WTC11 (cell line): Measurements from ENCODE around the gene TMEM18.

Experiments
- NR2C2 ChIP-seq: sonication (generic); formaldehyde crosslinking; IDR thresholded peaks from 2 replicates; pipeline ENCODE4 v1.8.0; 2022; ENCODE audit warnings: mild to moderate bottlenecking, missing genetic modification reagents
- NR3C1 ChIP-seq: sonication (generic); formaldehyde crosslinking; conservative IDR thresholded peaks from 2 replicates; pipeline ENCODE4 v1.8.1; 2023; ENCODE audit warnings: low read depth, mild to moderate bottlenecking, missing genetic modification reagents
- ZNF121 ChIP-seq: sonication (generic); formaldehyde crosslinking; IDR thresholded peaks from 2 replicates; pipeline ENCODE4 v1.8.0; 2023; ENCODE audit warnings: missing genetic modification reagents
- TF ChIP-seq, protein P1 (sequence below): fragments of 200-600 bp; IDR thresholded peaks from 2 replicates; pipeline ENCODE4 v1.8.0; 2022; ENCODE audit warnings: antibody characterized with exemption
- TF ChIP-seq, protein P2 (sequence below): sonication (generic); formaldehyde crosslinking; IDR thresholded peaks from 2 replicates; pipeline ENCODE4 v1.8.1; 2023; ENCODE audit warnings: mild to moderate bottlenecking, missing genetic modification reagents
- TF ChIP-seq, protein P3 (sequence below): sonication (generic); formaldehyde crosslinking; IDR thresholded peaks from 2 replicates; pipeline ENCODE4 v1.8.1; 2023; ENCODE audit warnings: mild to moderate bottlenecking, moderate library complexity, missing genetic modification reagents
- TF ChIP-seq, protein P4 (sequence below): sonication (generic); formaldehyde crosslinking; IDR thresholded peaks from 2 replicates; pipeline ENCODE4 v1.8.1; 2022; ENCODE audit warnings: low read depth, mild to moderate bottlenecking, moderate library complexity, missing genetic modification reagents, borderline replicate concordance
- TF ChIP-seq, protein P5 (sequence below): sonication (generic); formaldehyde crosslinking; IDR thresholded peaks from 2 replicates; pipeline ENCODE4 v1.8.0; 2023; ENCODE audit warnings: missing genetic modification reagents, mild to moderate bottlenecking, borderline replicate concordance

DNA sequence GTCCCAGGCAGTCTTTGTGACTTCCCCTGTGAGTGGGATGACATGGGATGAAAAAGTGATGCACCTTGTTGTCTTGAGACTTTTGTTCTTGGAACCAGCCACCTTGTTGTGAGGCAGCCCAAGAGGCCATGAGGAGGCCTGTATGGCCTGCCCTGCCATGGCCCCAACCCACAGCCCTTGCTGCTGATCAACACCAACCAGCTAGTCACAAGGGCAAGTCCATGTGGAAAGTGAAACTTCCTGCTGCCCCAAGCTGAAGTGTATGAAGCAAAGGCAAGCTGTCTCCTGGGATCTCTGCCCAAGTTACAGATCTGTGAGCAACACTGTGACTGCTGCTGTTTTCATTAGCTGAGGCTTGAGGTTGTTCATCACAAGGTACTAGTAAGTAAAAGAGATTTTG is 21.6 kb downstream of the TMEM18 start:
- TF ChIP-seq, protein P1, sequence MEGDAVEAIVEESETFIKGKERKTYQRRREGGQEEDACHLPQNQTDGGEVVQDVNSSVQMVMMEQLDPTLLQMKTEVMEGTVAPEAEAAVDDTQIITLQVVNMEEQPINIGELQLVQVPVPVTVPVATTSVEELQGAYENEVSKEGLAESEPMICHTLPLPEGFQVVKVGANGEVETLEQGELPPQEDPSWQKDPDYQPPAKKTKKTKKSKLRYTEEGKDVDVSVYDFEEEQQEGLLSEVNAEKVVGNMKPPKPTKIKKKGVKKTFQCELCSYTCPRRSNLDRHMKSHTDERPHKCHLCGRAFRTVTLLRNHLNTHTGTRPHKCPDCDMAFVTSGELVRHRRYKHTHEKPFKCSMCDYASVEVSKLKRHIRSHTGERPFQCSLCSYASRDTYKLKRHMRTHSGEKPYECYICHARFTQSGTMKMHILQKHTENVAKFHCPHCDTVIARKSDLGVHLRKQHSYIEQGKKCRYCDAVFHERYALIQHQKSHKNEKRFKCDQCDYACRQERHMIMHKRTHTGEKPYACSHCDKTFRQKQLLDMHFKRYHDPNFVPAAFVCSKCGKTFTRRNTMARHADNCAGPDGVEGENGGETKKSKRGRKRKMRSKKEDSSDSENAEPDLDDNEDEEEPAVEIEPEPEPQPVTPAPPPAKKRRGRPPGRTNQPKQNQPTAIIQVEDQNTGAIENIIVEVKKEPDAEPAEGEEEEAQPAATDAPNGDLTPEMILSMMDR, result no peak
- TF ChIP-seq NR3C1 (CRISPR knock-in tag) (no peak), NR2C2 (CRISPR knock-in tag) (no peak), ZNF121 (CRISPR knock-in tag) (no peak)
- TF ChIP-seq, protein P2, sequence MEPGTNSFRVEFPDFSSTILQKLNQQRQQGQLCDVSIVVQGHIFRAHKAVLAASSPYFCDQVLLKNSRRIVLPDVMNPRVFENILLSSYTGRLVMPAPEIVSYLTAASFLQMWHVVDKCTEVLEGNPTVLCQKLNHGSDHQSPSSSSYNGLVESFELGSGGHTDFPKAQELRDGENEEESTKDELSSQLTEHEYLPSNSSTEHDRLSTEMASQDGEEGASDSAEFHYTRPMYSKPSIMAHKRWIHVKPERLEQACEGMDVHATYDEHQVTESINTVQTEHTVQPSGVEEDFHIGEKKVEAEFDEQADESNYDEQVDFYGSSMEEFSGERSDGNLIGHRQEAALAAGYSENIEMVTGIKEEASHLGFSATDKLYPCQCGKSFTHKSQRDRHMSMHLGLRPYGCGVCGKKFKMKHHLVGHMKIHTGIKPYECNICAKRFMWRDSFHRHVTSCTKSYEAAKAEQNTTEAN (CRISPR knock-in tag), result no peak
- TF ChIP-seq, protein P3, sequence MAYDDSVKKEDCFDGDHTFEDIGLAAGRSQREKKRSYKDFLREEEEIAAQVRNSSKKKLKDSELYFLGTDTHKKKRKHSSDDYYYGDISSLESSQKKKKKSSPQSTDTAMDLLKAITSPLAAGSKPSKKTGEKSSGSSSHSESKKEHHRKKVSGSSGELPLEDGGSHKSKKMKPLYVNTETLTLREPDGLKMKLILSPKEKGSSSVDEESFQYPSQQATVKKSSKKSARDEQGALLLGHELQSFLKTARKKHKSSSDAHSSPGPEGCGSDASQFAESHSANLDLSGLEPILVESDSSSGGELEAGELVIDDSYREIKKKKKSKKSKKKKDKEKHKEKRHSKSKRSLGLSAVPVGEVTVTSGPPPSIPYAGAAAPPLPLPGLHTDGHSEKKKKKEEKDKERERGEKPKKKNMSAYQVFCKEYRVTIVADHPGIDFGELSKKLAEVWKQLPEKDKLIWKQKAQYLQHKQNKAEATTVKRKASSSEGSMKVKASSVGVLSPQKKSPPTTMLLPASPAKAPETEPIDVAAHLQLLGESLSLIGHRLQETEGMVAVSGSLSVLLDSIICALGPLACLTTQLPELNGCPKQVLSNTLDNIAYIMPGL (CRISPR knock-in tag), result no peak
- TF ChIP-seq, protein P4, sequence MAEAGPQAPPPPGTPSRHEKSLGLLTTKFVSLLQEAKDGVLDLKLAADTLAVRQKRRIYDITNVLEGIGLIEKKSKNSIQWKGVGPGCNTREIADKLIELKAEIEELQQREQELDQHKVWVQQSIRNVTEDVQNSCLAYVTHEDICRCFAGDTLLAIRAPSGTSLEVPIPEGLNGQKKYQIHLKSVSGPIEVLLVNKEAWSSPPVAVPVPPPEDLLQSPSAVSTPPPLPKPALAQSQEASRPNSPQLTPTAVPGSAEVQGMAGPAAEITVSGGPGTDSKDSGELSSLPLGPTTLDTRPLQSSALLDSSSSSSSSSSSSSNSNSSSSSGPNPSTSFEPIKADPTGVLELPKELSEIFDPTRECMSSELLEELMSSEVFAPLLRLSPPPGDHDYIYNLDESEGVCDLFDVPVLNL, result no peak
- TF ChIP-seq, protein P5, sequence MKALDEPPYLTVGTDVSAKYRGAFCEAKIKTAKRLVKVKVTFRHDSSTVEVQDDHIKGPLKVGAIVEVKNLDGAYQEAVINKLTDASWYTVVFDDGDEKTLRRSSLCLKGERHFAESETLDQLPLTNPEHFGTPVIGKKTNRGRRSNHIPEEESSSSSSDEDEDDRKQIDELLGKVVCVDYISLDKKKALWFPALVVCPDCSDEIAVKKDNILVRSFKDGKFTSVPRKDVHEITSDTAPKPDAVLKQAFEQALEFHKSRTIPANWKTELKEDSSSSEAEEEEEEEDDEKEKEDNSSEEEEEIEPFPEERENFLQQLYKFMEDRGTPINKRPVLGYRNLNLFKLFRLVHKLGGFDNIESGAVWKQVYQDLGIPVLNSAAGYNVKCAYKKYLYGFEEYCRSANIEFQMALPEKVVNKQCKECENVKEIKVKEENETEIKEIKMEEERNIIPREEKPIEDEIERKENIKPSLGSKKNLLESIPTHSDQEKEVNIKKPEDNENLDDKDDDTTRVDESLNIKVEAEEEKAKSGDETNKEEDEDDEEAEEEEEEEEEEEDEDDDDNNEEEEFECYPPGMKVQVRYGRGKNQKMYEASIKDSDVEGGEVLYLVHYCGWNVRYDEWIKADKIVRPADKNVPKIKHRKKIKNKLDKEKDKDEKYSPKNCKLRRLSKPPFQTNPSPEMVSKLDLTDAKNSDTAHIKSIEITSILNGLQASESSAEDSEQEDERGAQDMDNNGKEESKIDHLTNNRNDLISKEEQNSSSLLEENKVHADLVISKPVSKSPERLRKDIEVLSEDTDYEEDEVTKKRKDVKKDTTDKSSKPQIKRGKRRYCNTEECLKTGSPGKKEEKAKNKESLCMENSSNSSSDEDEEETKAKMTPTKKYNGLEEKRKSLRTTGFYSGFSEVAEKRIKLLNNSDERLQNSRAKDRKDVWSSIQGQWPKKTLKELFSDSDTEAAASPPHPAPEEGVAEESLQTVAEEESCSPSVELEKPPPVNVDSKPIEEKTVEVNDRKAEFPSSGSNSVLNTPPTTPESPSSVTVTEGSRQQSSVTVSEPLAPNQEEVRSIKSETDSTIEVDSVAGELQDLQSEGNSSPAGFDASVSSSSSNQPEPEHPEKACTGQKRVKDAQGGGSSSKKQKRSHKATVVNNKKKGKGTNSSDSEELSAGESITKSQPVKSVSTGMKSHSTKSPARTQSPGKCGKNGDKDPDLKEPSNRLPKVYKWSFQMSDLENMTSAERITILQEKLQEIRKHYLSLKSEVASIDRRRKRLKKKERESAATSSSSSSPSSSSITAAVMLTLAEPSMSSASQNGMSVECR (CRISPR knock-in tag), result no peak
